Aorta (tissue), 5 donors: Measurements from ENCODE around the gene INSYN2B. TPM values are rescaled to one million over a fixed set of nuclear protein-coding genes. Genes with fewer than 3 reads are reported as not detected.

Source experiments
- ATAC-seq: fragments of 200-7000 bp; cut with Tn5 transposase; one replicate; pipeline ENCODE4 v1.9.1; 2022; ENCODE audit warnings: moderate library complexity; ENCODE audit not compliant: low FRiP score
- DNase-seq, 2 donors: peaks; one replicate each; pipeline ENCODE4 v3.0.0-alpha.2; 2020
- H3K27ac ChIP-seq, 2 donors: one replicate each; pipeline ENCODE4 v1.5.1; 2013; ENCODE audit warnings: low read length in 2 of 2, mild to moderate bottlenecking in 2 of 2, moderate library complexity in 2 of 2, control low read depth in 1 of 2, inconsistent platforms in 1 of 2, low read depth in 1 of 2
- H3K27me3 ChIP-seq, 2 donors: one replicate each; pipeline ENCODE4 v1.6.1; 2013; ENCODE audit warnings: control low read depth in 1 of 2, low read length in 1 of 2, mild to moderate bottlenecking in 1 of 2, moderate library complexity in 1 of 2; ENCODE audit not compliant: insufficient read depth in 2 of 2, control insufficient read depth in 1 of 2
- H3K36me3 ChIP-seq, 2 donors: one replicate each; pipeline ENCODE4 v1.6.1; 2013; ENCODE audit warnings: control low read depth in 1 of 2, low read length in 1 of 2, mild to moderate bottlenecking in 1 of 2; ENCODE audit not compliant: insufficient read depth in 2 of 2, control insufficient read depth in 1 of 2
- H3K4me1 ChIP-seq, 2 donors: one replicate each; pipeline ENCODE4 v1.6.1; 2013; ENCODE audit warnings: low read length in 2 of 2, control low read depth in 1 of 2, mild to moderate bottlenecking in 1 of 2, moderate library complexity in 1 of 2; ENCODE audit not compliant: insufficient read depth in 2 of 2, control insufficient read depth in 1 of 2
- H3K4me3 ChIP-seq, 2 donors: one replicate each; pipeline ENCODE4 v1.5.1; 2013; ENCODE audit warnings: low read length in 2 of 2, control low read depth in 1 of 2, mild to moderate bottlenecking in 1 of 2
- H3K9me3 ChIP-seq: one replicate; pipeline ENCODE4 v1.6.1; 2013; ENCODE audit warnings: mild to moderate bottlenecking, low read length; ENCODE audit not compliant: control insufficient read depth
- WGBS, 2 donors: extraction: QIAGEN DNeasy Blood & Tissue Kit; methylation state at CpG; one replicate each; pipeline ENCODE4 v1.1.7; 2013; 5-methylcytosine and 5-hydroxymethylcytosine counted together
- intact Hi-C, 2 donors: fragments of 100-400 bp; cut with DNase I; formaldehyde crosslinking; loops; one replicate each; pipeline versions ENCODE4 v1.14.2 to v1.15.0; 2022
- polyA plus RNA-seq, 2 donors: library from polyadenylated mRNA; stranded (reverse); fragments of 200-250 nt; gene quantifications; one replicate each; pipeline ENCODE4 v1.2.3, GENCODE V29; 2013
- total RNA-seq, 2 donors: library from RNA; stranded (reverse); fragmentation: NEBNext Ultra II Directional; extraction: Animal tissue kit (Norgen Biotek cat#: 25700); gene quantifications; one replicate each; pipeline ENCODE4 v1.2.1, GENCODE V29; 2021
- donor health status: healthy with polysubstance abuse.
- donor health status: Bipolar disorder and iron deficiency.
- donor health status: DM: no; HTN: no; CAD: no.
- donor health status: DM: no; HTN: no; CAD: no.
- donor health status: DM: yes; HTN: yes; CAD: no.

INSYN2B gene
- total and polyA plus RNA-seq, 4 donors, result 0.10 TPM; not detected in 3

DNA sequence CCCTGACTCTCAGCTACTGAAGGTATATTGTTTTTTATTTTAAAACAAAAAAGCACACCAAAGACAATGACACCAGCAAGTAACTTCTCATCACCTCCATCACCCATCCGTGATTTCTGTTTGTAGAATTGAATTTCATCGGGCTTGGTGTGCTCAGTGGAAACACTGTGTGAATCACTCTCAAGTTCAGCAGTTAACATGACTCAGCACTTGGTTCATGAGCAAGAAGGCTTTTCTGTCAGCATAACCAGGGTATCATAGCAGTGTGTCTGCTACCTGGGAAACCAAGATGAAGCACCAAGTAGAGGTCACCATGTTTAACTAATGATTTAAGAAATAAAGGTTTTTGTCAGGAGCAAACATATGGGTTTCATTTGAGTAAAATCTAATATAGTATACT is 123.7 kb downstream of the INSYN2B start:
- Histone ChIP-seq H3K36me3 (no peaks in the 10 kb centered on the region), H3K4me1 (no peaks in the 10 kb centered on the region), H3K9me3 (no peaks in the 10 kb centered on the region), H3K27ac (no peak overlapping the region), H3K4me3 (no peak overlapping the region), H3K27me3 (no peaks in the 10 kb centered on the region)
- intact Hi-C loops, result no loop called here
- 79 to 86% methylated on average over 2 of the region's 2 CpGs for WGBS, 2 donors
- ATAC-seq, result no peak
- no peak for DNase-seq

DNA sequence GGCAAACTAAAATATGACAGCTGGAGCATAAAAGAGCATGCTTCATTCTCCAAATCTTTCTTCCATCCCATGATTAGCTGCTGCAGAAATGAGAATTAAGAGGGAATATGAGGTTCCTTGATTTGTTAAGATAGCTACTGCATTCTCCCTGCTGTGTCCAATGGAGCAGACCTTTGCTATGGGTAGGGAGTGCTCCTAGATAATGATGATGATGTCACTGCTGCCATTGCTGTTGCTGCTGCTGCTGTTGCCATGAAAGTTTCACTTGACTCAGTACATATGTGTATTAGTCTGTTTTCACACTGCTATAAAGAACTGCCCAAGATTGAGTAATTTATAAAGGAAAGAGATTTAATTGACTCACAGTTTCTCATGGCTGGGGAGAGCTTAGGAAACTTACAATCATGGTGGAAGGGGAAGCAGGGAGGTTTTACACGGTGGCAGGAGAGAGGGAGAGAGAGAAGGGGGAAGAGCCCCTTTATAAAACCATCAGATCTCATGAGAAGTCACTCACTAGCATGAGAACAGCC is 128.9 kb downstream of the INSYN2B start:
- Histone ChIP-seq H3K27me3 (no peaks in the 10 kb centered on the region), H3K27ac (no peak overlapping the region), H3K4me3 (no peak overlapping the region), H3K36me3 (no peaks in the 10 kb centered on the region), H3K9me3 (peaks cover 9% of the 10 kb centered on the region), H3K4me1 (no peaks in the 10 kb centered on the region)
- ATAC-seq (no peak), DNase-seq (no peak)
- intact Hi-C loops, result no loop called here
- 43% methylated on average over 1 of the region's 1 CpG for WGBS, 2 donors

DNA sequence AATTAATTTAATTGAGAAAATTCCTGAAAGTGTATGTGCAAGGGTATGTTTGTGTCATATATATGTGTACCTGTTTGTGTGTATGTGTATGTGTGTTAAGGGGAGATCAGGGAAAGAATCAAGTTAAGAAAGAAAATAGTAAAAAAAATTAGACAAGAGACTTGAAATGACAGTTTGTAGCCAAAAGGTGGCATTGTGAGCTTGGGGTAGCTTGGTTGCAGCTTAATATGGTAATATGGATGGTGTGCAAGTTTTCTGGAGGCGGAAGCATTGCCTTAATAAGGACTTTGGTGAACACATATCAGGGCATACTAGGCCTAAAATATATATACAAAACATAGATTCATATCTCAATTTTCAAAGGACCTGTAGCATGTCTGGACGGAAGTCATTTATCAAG is 129.9 kb downstream of the INSYN2B start:
- H3K4me1 ChIP-seq, result no peaks in the 10 kb centered on the region
- no peak for DNase-seq
- WGBS, 2 donors, result 94 to 95% methylated on average over 2 of the region's 2 CpGs
- no peak overlapping the region for H3K27ac ChIP-seq
- H3K4me3 ChIP-seq, result no peak overlapping the region
- no peak for ATAC-seq
- peaks cover 9% of the 10 kb centered on the region for H3K9me3 ChIP-seq
- H3K36me3 ChIP-seq, result no peaks in the 10 kb centered on the region
- intact Hi-C loops, result no loop called here
- H3K27me3 ChIP-seq, result no peaks in the 10 kb centered on the region

DNA sequence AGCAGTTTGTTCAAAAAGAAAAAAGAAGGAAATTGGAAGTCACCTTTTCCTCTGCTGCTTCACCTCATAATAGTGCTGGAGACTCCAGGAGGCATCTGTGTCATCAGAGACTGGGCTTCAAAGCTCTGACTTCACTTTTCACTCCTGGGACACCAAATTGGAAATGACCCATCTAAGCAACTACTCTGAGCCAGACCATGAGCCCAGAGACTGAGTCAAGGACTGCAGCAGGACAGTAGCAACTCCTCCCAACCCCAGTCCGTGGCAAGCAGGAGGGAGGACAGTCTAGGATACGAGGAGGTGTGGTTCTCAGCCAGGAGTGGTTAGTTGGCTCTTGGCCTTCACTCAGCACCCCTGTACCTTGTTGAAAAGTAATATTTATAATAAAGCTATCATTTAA is 131.5 kb downstream of the INSYN2B start:
- Histone ChIP-seq H3K27me3 (no peaks in the 10 kb centered on the region), H3K4me1 (no peaks in the 10 kb centered on the region), H3K4me3 (no peak overlapping the region), H3K36me3 (no peaks in the 10 kb centered on the region), H3K27ac (no peak overlapping the region), H3K9me3 (peaks cover 9% of the 10 kb centered on the region)
- ATAC-seq, result no peak
- no peak for DNase-seq
- 56 to 66% methylated on average over 2 of the region's 2 CpGs for WGBS, 2 donors
- intact Hi-C loops, result no loop called here

DNA sequence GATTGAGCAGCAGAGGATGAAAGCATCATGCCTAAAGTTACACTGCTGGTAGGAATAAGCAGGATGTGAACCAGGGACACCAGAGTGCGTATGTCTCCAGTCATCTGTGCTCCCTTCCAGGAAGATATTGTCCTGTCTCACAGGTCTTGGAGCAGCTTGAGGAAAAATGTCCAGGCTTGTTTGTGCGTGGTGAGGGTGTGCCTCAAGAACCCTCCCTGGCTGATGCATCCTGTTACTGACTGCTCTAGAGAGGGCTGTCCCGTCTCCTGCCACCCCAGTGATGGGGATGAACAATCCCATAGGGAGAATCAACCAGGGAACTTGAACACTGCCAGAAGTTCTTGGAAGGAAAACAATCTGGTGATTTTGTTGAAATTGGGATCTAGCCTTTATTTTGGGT is 132.0 kb downstream of the INSYN2B start:
- ATAC-seq, result no peak
- Histone ChIP-seq H3K4me3 (no peak overlapping the region), H3K27me3 (no peaks in the 10 kb centered on the region), H3K27ac (no peak overlapping the region), H3K36me3 (no peaks in the 10 kb centered on the region), H3K4me1 (no peaks in the 10 kb centered on the region), H3K9me3 (peaks cover 9% of the 10 kb centered on the region)
- 62 to 63% methylated on average over 3 of the region's 3 CpGs for WGBS, 2 donors
- intact Hi-C loops, result no loop called here
- no peak for DNase-seq

DNA sequence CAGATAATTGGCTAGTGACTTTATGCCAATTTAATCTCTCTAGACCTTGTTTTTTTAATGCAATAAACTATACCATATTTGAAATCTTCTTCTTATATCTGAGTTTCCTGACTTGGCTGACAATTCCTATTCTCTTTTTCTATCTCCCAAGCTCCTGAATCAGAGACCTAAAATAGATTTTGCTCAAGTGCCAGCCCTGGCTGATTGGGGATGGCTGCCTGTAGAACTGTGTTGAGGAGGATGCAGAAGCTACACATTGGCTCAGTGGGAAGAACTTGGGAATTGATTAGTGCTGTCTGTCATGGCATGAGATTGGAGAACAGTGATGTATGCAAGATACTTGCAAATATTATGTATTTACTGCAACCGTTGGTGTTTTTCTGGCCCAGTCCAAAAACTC is 132.8 kb downstream of the INSYN2B start:
- Histone ChIP-seq H3K27ac (no peak overlapping the region), H3K36me3 (no peaks in the 10 kb centered on the region), H3K4me3 (no peak overlapping the region), H3K9me3 (peaks cover 9% of the 10 kb centered on the region), H3K4me1 (no peaks in the 10 kb centered on the region), H3K27me3 (no peaks in the 10 kb centered on the region)
- ATAC-seq, result no peak
- intact Hi-C loops, result no loop called here
- DNase-seq, result no peak
- WGBS, 2 donors, result 72 to 74% methylated on average over 1 of the region's 1 CpG

DNA sequence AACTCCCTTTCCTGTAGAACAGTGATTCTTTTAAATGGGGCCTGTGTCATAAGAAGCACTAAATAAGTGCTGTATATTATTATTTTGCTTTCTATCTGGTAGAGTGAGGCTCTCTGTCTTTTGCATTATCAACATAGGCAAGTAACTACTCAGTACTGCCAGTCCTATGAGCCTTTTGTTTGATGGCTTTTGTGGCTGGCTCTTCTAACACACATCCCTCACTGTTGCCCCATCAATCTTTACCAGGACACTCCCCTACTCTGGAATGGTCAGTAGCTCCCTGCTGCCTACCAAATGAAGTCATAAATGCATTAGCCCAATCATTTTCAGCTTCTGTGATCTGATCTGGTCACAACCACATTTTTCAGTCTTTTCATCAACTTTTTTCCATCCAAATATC is 137.6 kb downstream of the INSYN2B start:
- intact Hi-C loops, result no loop called here
- no peaks in the 10 kb centered on the region for H3K27me3 ChIP-seq
- ATAC-seq (no peak), DNase-seq (no peak)
- no peak overlapping the region for H3K27ac ChIP-seq
- no peaks in the 10 kb centered on the region for H3K9me3 ChIP-seq
- no peak overlapping the region for H3K4me3 ChIP-seq
- no peaks in the 10 kb centered on the region for H3K4me1 ChIP-seq
- no peaks in the 10 kb centered on the region for H3K36me3 ChIP-seq

DNA sequence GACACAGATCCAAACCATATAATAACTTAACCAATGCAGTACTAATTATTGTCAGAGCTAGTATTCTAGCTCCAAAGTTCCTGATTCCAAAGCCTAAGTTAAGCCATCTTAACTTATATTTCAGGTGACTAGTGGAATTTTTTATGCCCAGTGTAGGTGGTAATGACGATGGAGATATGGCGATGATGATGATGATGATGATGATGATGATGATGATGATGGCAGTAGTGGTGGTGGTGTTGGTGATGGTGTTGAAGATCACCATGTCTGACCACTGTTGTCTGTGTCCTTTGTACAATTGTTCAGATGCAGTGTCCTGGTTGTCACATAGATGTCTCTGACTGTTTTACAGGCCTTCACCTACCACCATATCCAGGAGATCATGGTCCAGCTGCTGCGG is 139.9 kb downstream of the INSYN2B start:
- Histone ChIP-seq H3K36me3 (no peaks in the 10 kb centered on the region), H3K4me1 (no peaks in the 10 kb centered on the region), H3K9me3 (no peaks in the 10 kb centered on the region), H3K27ac (no peak overlapping the region), H3K27me3 (no peaks in the 10 kb centered on the region), H3K4me3 (no peak overlapping the region)
- 92 to 95% methylated on average over 3 of the region's 3 CpGs for WGBS, 2 donors
- intact Hi-C loops, result no loop called here
- DNase-seq (no peak), ATAC-seq (no peak)

DNA sequence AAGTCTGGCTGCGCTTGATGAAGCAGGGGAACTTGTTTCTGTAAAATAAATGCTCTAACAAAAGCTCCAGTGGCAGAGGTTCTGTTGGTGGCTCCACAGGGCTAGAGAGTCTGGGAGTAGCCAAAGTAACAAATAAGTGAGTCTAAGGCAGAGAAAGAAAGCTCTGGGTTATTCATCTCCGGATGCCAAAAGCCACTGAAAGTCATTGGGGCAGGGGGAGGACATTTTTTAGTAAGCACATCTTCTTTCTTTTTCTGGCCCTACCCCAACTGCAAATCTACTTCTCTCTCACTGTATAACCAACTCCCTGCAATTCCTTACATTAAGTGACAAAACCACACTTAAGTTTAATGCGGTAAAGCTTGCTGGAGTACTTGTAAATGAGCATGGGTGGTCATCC is 141.6 kb downstream of the INSYN2B start:
- DNase-seq (no peak), ATAC-seq (no peak)
- no peak overlapping the region for H3K4me3 ChIP-seq
- no peaks in the 10 kb centered on the region for H3K36me3 ChIP-seq
- no peaks in the 10 kb centered on the region for H3K27me3 ChIP-seq
- intact Hi-C loops, result no loop called here
- H3K9me3 ChIP-seq, result no peaks in the 10 kb centered on the region
- 78 to 87% methylated on average over 3 of the region's 3 CpGs for WGBS, 2 donors
- no peak overlapping the region for H3K27ac ChIP-seq
- H3K4me1 ChIP-seq, result no peaks in the 10 kb centered on the region
